Testis (tissue), 2 donors: ENCODE data around the gene CLTC.

Source experiments
- POLR2A ChIP-seq: fragments of 450-650 bp; IDR thresholded peaks from one replicate; pipeline ENCODE4 v1.6.1; 2017; ENCODE audit warnings: antibody characterized with exemption, mild to moderate bottlenecking, moderate library complexity
- TF ChIP-seq, protein P1 (sequence below), 3 experiments: fragments of 450-650 bp in 2 of 3; fragments of 200-600 bp in 1 of 3; sonication (generic) in 1 of 3; IDR thresholded peaks; one replicate each; pipeline ENCODE4 v1.5.1; 2016 to 2019; ENCODE audit warnings: antibody characterized with exemption in 3 of 3, mild to moderate bottlenecking in 2 of 3, moderate library complexity in 1 of 3

GRCh38 chr17:59627274-59627673, 7.6 kb downstream of the CLTC start:
- TF ChIP-seq, protein P1, sequence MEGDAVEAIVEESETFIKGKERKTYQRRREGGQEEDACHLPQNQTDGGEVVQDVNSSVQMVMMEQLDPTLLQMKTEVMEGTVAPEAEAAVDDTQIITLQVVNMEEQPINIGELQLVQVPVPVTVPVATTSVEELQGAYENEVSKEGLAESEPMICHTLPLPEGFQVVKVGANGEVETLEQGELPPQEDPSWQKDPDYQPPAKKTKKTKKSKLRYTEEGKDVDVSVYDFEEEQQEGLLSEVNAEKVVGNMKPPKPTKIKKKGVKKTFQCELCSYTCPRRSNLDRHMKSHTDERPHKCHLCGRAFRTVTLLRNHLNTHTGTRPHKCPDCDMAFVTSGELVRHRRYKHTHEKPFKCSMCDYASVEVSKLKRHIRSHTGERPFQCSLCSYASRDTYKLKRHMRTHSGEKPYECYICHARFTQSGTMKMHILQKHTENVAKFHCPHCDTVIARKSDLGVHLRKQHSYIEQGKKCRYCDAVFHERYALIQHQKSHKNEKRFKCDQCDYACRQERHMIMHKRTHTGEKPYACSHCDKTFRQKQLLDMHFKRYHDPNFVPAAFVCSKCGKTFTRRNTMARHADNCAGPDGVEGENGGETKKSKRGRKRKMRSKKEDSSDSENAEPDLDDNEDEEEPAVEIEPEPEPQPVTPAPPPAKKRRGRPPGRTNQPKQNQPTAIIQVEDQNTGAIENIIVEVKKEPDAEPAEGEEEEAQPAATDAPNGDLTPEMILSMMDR (IDR thresholded peaks at IDR 0.05): no peak
- no peak for TF ChIP-seq POLR2A
